Activated naive CD4-positive, alpha-beta T cell treated with anti-CD3 and anti-CD28 coated beads, Interleukin-2, amount 50 U/mL, for 24 hours (primary cell): ENCODE measurements around the gene PRXL2A.

Source experiments
- H3K27ac Mint-ChIP-seq: one replicate; pipeline ENCODE4 v1.8.0; 2021; ENCODE audit warnings: mild to moderate bottlenecking, mixed read lengths
- H3K27me3 Mint-ChIP-seq: one replicate; pipeline ENCODE4 v1.8.0; 2021; ENCODE audit warnings: mixed read lengths
- H3K36me3 Mint-ChIP-seq: one replicate; pipeline ENCODE4 v1.8.0; 2021; ENCODE audit warnings: mixed read lengths
- H3K4me1 Mint-ChIP-seq: one replicate; pipeline ENCODE4 v1.8.0; 2021; ENCODE audit warnings: mixed read lengths
- H3K4me3 Mint-ChIP-seq: one replicate; pipeline ENCODE4 v1.8.0; 2021; ENCODE audit warnings: mild to moderate bottlenecking, mixed read lengths
- H3K9me3 Mint-ChIP-seq: one replicate; pipeline ENCODE4 v1.8.0; 2021; ENCODE audit warnings: mixed read lengths

Gene PRXL2A

GRCh38 chr10:80451132-80451531, 42.8 kb downstream of the PRXL2A start:
- Mint-ChIP-seq H3K36me3 (no peaks in the 10 kb centered on the region), H3K4me3 (no peak overlapping the region), H3K27me3 (no peaks in the 10 kb centered on the region), H3K27ac (no peak overlapping the region), H3K4me1 (peaks cover 36% of the 10 kb centered on the region), H3K9me3 (no peaks in the 10 kb centered on the region)

GRCh38 chr10:80452069-80452468, 43.7 kb downstream of the PRXL2A start:
- Mint-ChIP-seq H3K27me3 (no peaks in the 10 kb centered on the region), H3K4me1 (peaks cover 34% of the 10 kb centered on the region), H3K4me3 (no peak overlapping the region), H3K27ac (no peak overlapping the region), H3K36me3 (no peaks in the 10 kb centered on the region), H3K9me3 (no peaks in the 10 kb centered on the region)

- H3K9me3 Mint-ChIP-seq, result no peaks in the 10 kb centered on the region
- H3K4me3 Mint-ChIP-seq, result no peak overlapping the region
- no peaks in the 10 kb centered on the region for H3K27me3 Mint-ChIP-seq
- no peak overlapping the region for H3K27ac Mint-ChIP-seq
- H3K36me3 Mint-ChIP-seq, result no peaks in the 10 kb centered on the region
- peaks cover 34% of the 10 kb centered on the region for H3K4me1 Mint-ChIP-seq
Measured at GRCh38 chr10:80452640-80453039, 44.3 kb downstream of the PRXL2A start.

- Mint-ChIP-seq H3K4me1 (peaks cover 36% of the 10 kb centered on the region), H3K9me3 (no peaks in the 10 kb centered on the region), H3K4me3 (peak overlapping the region; percentile 80), H3K27ac (peak overlapping the region; percentile 83), H3K27me3 (no peaks in the 10 kb centered on the region), H3K36me3 (no peaks in the 10 kb centered on the region)
Measured at GRCh38 chr10:80453056-80453841, 44.9 kb downstream of the PRXL2A start.

DNA sequence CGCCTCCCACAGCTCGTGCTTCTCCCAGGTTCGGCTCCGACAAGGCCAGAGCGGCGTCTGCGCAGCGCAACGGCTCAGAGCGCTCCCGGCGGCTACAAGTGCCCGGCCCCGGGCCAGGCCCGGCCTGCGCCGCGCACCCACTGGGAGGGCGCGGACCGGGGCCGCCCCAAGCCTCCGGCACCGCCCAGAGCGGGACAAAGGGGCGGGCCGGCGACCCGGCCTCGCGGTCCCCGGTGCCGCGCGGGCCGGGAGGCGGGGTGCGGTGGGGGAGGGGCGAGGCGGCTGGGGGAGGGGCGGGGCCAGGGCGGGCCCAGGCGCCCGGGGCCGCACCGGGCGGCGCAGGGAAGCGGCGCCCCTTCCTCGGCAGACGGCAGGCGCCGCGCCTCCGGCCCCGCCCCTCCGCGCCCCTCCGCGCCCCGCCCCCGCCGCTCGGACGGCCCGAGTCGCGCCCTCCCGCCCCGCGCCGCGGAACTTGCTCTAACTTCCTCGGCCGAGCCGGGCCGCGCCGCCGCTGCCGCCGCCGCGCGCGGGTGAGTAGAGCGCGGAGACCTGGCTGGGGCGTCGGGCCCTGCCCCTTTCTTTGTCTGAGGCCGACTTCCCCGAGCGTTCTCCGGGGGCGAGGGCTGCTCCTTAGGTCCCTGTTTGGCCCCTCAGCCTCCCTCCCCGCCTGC, 45.6 kb downstream of the PRXL2A start, which contains the start of gene TSPAN14:
Gene TSPAN14 (plus strand): TSS at position 469 of the 671 bp plus-strand sequence. CDS start 34,924 bp downstream, outside the sequence.
- Mint-ChIP-seq H3K36me3 (no peaks in the 10 kb centered on the region), H3K9me3 (no peaks in the 10 kb centered on the region), H3K27ac (peak within 1 kb of the TSS; percentile 94), H3K27me3 (no peaks in the 10 kb centered on the region), H3K4me1 (peaks cover 40% of the 10 kb centered on the region), H3K4me3 (peak within 1 kb of the TSS; percentile 97)

DNA sequence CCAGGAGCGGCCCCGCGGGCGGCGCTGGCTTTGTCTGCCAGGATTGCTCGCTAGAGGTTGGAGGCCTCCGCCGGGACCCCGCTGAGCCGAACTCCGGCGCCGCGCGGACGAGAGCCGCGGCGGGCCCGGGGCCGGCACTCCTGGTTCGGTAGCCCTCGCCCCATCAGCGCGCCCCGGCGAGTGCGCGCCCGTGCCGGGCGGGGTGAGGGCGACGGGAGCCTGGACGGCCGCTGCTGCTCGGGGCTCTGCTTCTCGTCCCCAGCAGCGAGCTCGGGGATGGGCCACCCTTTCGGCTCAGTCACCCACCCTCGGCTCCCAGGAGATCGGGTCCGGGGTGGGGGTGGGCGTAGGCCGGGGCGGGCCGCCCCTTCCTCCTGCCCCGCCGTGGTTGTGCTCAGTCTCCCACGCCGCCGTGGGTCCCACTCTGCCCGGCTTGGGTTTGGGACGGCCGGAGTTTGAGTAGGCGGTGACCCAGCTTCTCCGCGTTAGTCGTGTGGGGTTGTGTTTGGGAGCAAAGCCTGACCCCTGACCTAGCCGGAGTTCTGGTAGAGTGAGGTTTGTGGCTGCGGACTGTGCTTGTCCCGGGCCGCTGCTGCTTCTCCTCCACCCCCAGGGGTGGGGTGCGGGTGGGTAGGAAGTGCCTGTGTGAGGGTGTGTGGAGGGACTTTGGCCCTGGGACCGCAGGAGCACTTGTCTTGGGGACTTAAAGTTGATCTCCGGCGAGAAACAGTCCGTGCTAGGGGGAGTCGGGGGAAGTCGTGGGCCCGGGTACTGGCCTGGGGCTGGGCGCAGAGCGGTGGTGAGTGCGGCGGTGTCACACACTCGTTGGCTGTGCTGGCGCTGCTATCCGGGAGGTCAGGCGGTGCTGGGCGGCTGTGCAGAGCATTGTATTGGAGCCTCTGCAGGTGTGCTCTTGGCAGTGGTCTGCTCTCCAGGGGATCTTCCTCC, 46.4 kb downstream of the PRXL2A start:
- peaks cover 48% of the 10 kb centered on the region for H3K4me1 Mint-ChIP-seq
- H3K36me3 Mint-ChIP-seq, result no peaks in the 10 kb centered on the region
- peak overlapping the region; percentile 94 for H3K27ac Mint-ChIP-seq
- H3K9me3 Mint-ChIP-seq, result no peaks in the 10 kb centered on the region
- peak overlapping the region; percentile 97 for H3K4me3 Mint-ChIP-seq
- H3K27me3 Mint-ChIP-seq, result no peaks in the 10 kb centered on the region

DNA sequence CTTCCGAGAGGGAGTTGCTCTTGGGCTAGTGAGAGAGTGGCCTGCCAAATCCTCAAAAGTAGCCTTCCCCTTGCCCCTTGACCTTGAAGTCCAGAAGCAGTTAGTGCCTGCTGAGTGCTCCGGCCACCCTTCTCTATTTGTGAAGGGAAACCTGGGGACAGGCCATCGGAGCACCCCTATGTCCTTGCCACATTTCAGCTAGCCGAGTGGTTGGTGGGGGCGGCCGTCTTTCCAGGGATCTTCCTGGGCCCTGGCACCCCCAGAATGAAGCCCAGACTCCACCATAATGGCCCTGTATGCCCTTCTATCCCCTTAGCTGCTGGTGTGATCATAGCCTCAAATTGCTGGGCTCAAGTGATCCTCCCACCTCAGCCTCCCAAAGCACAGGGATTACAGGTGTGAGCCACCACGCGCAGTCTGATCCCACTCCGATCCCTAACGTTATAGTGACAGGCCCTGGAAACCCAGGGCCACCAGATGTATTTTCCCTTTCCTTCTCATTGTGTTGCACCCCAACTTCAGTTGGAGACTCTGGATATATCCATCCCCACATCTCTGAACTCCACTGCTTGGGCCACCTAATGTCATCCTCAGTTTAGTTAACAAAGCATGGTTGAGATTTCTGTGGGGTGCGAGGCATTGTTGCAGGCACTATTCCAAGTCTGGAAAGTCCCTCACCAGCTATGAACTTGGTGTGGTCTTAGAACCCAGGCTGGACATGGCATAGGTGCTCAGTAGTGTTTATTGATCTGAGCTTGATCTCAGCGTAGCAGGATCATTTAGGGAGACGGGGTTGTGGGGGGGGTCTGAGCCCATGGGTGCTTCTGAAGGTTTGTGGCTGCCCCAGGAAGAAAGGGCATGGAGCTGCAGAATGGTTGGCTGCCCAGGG, 47.4 kb downstream of the PRXL2A start:
- Mint-ChIP-seq H3K36me3 (no peaks in the 10 kb centered on the region), H3K27me3 (no peaks in the 10 kb centered on the region), H3K4me1 (peaks cover 57% of the 10 kb centered on the region), H3K4me3 (peak overlapping the region; percentile 97), H3K9me3 (no peaks in the 10 kb centered on the region), H3K27ac (peak overlapping the region; percentile 94)

DNA sequence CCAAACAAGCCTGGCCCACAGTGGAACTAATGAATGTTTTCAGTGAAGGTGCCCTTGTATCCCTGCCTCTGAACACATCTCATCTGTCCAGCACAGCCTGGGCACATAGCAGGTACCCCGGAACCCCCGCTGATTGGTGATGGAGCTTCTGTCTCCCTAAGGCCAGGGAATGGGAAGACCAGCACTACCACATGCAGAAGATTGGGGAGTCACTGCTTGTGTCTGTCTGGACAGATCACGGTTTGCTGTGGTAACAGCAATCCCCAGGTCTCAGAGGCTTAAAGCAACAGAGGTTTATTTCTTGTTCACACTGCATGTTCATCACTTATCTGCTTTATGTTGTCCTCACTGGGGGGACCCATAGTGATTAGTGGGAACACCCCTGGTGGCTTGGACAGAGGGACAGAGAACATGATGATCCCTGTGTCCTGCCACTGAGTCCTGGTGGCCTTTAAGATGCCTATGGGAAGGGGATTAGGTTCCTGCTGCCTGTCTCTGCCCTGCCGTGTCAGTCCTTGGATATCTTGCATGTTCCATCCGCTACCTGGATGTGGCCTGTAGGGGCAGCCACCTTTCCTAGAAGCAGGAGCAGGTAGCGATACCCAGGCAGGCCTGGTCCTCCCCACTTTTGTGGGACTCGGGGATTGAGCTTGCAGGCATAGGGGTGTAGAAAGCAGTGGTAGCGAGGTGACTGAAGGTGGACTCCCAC, 49.4 kb downstream of the PRXL2A start:
- Mint-ChIP-seq H3K27me3 (no peaks in the 10 kb centered on the region), H3K36me3 (no peaks in the 10 kb centered on the region), H3K4me3 (peak overlapping the region; percentile 97), H3K9me3 (no peaks in the 10 kb centered on the region), H3K4me1 (peaks cover 77% of the 10 kb centered on the region), H3K27ac (peak overlapping the region; percentile 98)

DNA sequence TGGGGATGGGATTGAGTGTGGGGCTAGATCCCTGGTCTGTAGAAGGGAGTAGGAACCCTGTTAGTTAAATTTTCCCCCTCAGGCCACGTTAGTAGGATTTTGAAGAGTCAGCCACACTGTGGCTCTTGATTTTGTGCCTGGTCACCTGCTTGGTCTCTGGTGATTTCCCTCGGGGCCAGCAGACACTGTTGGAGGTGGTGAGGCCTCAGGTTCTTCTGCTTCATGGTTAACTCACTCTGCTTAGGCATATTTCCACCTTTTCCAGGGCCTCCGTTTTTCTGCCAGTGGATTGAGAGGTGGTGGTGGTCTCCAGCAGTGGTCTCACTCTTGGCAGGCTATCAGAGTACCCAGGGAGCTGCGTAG, 49.9 kb downstream of the PRXL2A start:
- no peaks in the 10 kb centered on the region for H3K27me3 Mint-ChIP-seq
- H3K27ac Mint-ChIP-seq, result peak overlapping the region; percentile 98
- peaks cover under 1% of the 10 kb centered on the region for H3K36me3 Mint-ChIP-seq
- H3K4me3 Mint-ChIP-seq, result peak overlapping the region; percentile 97
- peaks cover 81% of the 10 kb centered on the region for H3K4me1 Mint-ChIP-seq
- H3K9me3 Mint-ChIP-seq, result no peaks in the 10 kb centered on the region

DNA sequence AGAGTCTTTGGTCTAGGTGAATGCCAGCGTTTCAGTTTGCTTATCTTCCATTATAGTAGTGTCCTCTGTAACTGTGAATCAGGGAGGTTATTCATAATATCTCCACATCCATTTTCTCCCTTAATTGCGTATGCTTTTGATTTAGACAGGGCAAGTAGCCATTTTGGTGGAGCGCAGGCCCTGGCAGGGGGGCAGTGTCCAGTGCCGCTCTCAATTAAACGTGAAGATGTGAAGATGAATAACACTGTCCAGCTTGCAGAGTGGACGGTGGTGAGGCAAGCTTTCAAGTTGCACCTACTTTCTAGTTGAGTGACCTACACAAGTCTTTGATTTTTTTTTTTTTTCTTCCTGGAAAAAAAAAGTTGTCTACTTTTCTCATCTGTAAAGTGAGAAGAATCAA, 50.3 kb downstream of the PRXL2A start:
- Mint-ChIP-seq H3K27ac (peak overlapping the region; percentile 98), H3K4me3 (peak overlapping the region; percentile 97), H3K4me1 (peaks cover 81% of the 10 kb centered on the region), H3K36me3 (peaks cover 2% of the 10 kb centered on the region), H3K9me3 (no peaks in the 10 kb centered on the region), H3K27me3 (no peaks in the 10 kb centered on the region)

DNA sequence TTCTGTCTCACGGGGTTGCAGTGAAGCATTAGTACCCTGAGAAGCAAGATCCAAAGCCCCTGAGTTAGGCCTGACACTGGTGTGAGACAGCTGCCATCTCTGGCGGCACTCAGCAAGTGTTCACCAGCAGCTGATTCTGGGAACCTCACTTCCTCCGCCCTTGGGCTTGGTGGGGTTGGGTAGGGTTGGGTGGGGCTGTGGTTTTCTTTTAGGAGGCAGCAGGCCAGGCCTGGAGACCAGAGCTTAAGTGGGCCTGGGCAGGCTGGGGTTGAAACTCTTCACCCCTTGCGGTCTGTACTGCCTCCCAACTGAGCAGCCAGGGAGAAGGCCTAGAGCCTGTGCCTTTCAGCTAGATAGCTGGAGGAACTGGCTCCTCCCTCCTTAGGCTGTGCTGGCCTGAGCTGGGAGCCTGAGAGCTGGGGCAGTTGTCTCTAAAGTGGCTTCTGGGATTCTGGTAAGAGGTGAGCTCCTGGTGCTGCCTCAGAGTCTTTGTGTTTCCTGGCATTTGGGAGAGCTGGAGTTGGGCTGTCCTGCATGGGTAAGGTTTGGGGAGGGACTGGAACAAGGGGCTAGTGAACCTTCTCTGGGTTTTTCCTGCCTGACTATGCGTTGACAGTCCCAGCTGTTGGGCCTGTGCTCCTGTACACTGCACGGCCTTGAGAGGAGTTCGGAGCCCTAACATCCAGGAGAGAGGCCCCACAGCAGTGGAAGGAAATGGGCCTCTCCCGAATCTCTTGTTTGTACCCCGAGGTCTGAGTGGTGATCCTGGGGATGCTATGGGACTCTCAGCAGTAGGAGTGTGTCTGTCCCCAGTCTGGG, 50.9 kb downstream of the PRXL2A start:
- Mint-ChIP-seq H3K4me1 (peaks cover 85% of the 10 kb centered on the region), H3K4me3 (peak overlapping the region; percentile 97), H3K36me3 (peaks cover 2% of the 10 kb centered on the region), H3K27me3 (no peaks in the 10 kb centered on the region), H3K27ac (peak overlapping the region; percentile 98), H3K9me3 (no peaks in the 10 kb centered on the region)

GRCh38 chr10:80460399-80461207, 52.3 kb downstream of the PRXL2A start:
- H3K4me1 Mint-ChIP-seq, result peaks cover 98% of the 10 kb centered on the region
- peaks cover 2% of the 10 kb centered on the region for H3K36me3 Mint-ChIP-seq
- H3K4me3 Mint-ChIP-seq, result peak overlapping the region; percentile 97
- H3K27ac Mint-ChIP-seq, result peak overlapping the region; percentile 98
- no peaks in the 10 kb centered on the region for H3K27me3 Mint-ChIP-seq
- no peaks in the 10 kb centered on the region for H3K9me3 Mint-ChIP-seq
